H1 (cell line): ENCODE data around the gene PRDM2.

Source experiments
- CHD2 ChIP-seq: IDR thresholded peaks from 2 replicates; pipeline ENCODE4 v1.6.1; 2012; ENCODE audit warnings: low read length, improper control_type of control experiment
- CTCF ChIP-seq, 3 experiments: IDR thresholded peaks; 1 replicate in 2 of 3; 2 replicates in 1 of 3; pipeline versions ENCODE4 v1.5.1 to v1.6.1; 2011; ENCODE audit warnings: low read length in 3 of 3, mild to moderate bottlenecking in 3 of 3, inconsistent platforms in 2 of 3, low read depth in 1 of 3, moderate library complexity in 1 of 3; ENCODE audit not compliant: insufficient read depth in 1 of 3; ENCODE audit errors: control extremely low read depth in 1 of 3
- EZH2 ChIP-seq: fragments of 200-600 bp; sonication (generic); IDR thresholded peaks from 2 replicates; pipeline ENCODE4 v1.7.1; 2012; ENCODE audit warnings: low read depth, mild to moderate bottlenecking, moderate library complexity, low read length, inconsistent platforms; ENCODE audit not compliant: severe bottlenecking
- GABPA ChIP-seq: IDR thresholded peaks from 2 replicates; pipeline ENCODE4 v1.6.1; 2011; ENCODE audit warnings: mild to moderate bottlenecking, low read length, moderate library complexity, borderline replicate concordance; ENCODE audit not compliant: insufficient read depth
- MAX ChIP-seq: IDR thresholded peaks from 2 replicates; pipeline ENCODE4 v1.6.1; 2012; ENCODE audit warnings: inconsistent platforms
- POLR2A ChIP-seq, 2 experiments: IDR thresholded peaks; 1 replicate in 1 of 2; 2 replicates in 1 of 2; pipeline ENCODE4 v1.6.1; 2011; ENCODE audit warnings: low read depth in 2 of 2, low read length in 2 of 2, mild to moderate bottlenecking in 2 of 2; ENCODE audit errors: control extremely low read depth in 1 of 2
- RAD21 ChIP-seq, 2 experiments: IDR thresholded peaks in 1 of 2; conservative IDR thresholded peaks in 1 of 2; 2 replicates each; pipeline ENCODE4 v1.6.1; 2011; ENCODE audit warnings: low read depth in 2 of 2, low read length in 2 of 2, improper control_type of control experiment in 1 of 2, inconsistent platforms in 1 of 2, mild to moderate bottlenecking in 1 of 2, moderate library complexity in 1 of 2
- SP2 ChIP-seq: IDR thresholded peaks from 2 replicates; pipeline ENCODE4 v1.6.1; 2012; ENCODE audit warnings: mild to moderate bottlenecking, low read length, inconsistent platforms
- TBP ChIP-seq: IDR thresholded peaks from 2 replicates; pipeline ENCODE4 v1.6.1; 2011; ENCODE audit warnings: low read depth, low read length, improper control_type of control experiment
- TEAD4 ChIP-seq: IDR thresholded peaks from 2 replicates; pipeline ENCODE4 v1.6.1; 2012; ENCODE audit warnings: low read depth, low read length, inconsistent platforms, mixed read lengths
- YY1 ChIP-seq: IDR thresholded peaks from 2 replicates; pipeline ENCODE4 v1.6.1; 2011; ENCODE audit warnings: low read depth, mild to moderate bottlenecking, low read length

DNA sequence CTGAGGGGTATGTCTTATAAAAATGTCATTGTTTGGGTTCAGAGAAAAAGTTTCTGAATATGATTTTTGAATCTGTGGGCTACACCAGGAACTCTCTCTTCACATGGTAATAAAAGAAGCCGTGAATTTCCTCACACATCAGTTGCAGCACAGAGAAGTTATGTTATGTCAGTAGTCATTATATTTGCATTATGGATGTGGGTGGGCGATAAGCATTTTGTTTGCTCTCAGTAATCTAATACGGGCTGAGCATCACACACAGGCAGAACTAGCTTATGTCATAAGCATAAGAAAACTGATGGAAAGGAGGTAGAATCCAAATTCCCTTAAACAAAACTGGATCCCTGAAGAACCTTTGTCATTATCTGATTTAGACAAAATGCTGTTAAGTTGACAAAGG is 70.8 kb downstream of the PRDM2 start:
- no peak for TF ChIP-seq POLR2A (IDR thresholded peaks at IDR 0.05; ENCODE audit: control extremely low read depth in 1 of 2, low read depth in 2 of 2, low read length in 2 of 2)
- TF ChIP-seq RAD21 (IDR thresholded peaks at IDR 0.05 in 1 of 2, conservative IDR thresholded peaks at IDR 0.05 in 1 of 2; ENCODE audit: low read depth in 2 of 2, low read length in 2 of 2), result no peak
- no peak for TF ChIP-seq CHD2
- TF ChIP-seq YY1, result no peak
- TF ChIP-seq CTCF (IDR thresholded peaks at IDR 0.05; ENCODE audit: control extremely low read depth in 1 of 3, insufficient read depth in 1 of 3, low read depth in 1 of 3, low read length in 3 of 3), result no peak
- no peak for TF ChIP-seq TBP
- TF ChIP-seq TEAD4, result no peak
- no peak for TF ChIP-seq MAX
- TF ChIP-seq EZH2, result no peak
- TF ChIP-seq SP2, result no peak
- no peak for TF ChIP-seq GABPA
